Measurements from ENCODE around the gene GAB2.

GRCh38 chr11:78216571-78217287, 200.9 kb downstream of the GAB2 start:
- TF ChIP-seq CTCF (IDR thresholded peaks at IDR 0.05) (no peak), POLR2A (IDR thresholded peaks at IDR 0.05) (no peak)
